K562 (cell line): ENCODE results near the gene CALHM1. TPM values are rescaled to one million over a fixed set of nuclear protein-coding genes. Genes with fewer than 3 reads are reported as not detected.

ENCODE experiments used
- ATAC-seq: fragments of 200-7000 bp; cut with Tn5 transposase; 3 replicates; pipeline ENCODE4 v1.9.1; 2020; ENCODE audit warnings: moderate library complexity
- BruUV-seq: library from RNA; stranded (reverse); fragments of 400-500 nt; replicated peaks from 2 replicates; lab custom pipeline; 2021; lab: Mats Ljungman, UMichigan
- CTCF ChIA-PET: fragments of 300-600 bp; formaldehyde crosslinking; extraction: SDS; loops from one replicate; lab custom pipeline; 2021; ENCODE audit warnings: low intra/inter-chr PET ratio; lab: Yijun Ruan, JAX
- POLR2A ChIA-PET: fragments of 300-600, 350-650 bp; sonication (Branson Sonifier 250); formaldehyde crosslinking; extraction: SDS; loops from one replicate; lab custom pipeline; 2021; ENCODE audit warnings: antibody characterized with exemption, inconsistent platforms; lab: Yijun Ruan, JAX
- DNase-seq, 4 experiments: peaks; one replicate each; pipeline versions ENCODE4 v3.0.0 to v3.0.0-alpha.2; 2011 to 2018; ENCODE audit warnings: low spot score in 3 of 4, mixed read lengths in 3 of 4; ENCODE audit errors: extremely low read depth in 1 of 4
- FAIRE-seq: peaks from 2 replicates; lab custom pipeline; 2011; peaks lifted over from hg19 to GRCh38; lab: Jason Lieb, UNC
- H2AFZ ChIP-seq: 2 replicates; pipeline ENCODE4 v1.6.0; 2011; ENCODE audit warnings: low read depth, low read length, control low read depth, inconsistent platforms
- H3K27ac ChIP-seq: fragments of 200-600 bp; 3 replicates; pipeline ENCODE4 v1.8.0; 2011; ENCODE audit warnings: low read depth, mild to moderate bottlenecking, control low read depth, inconsistent platforms, low read length, moderate library complexity, mixed read lengths; ENCODE audit errors: extremely low read depth
- H3K27me3 ChIP-seq, 2 experiments: fragments of 300-600 bp in 1 of 2; 2 replicates in 1 of 2; 3 replicates in 1 of 2; pipeline versions ENCODE4 v1.6.0 to v1.8.0; 2011; ENCODE audit warnings: inconsistent platforms in 2 of 2, low read length in 2 of 2, mild to moderate bottlenecking in 1 of 2, mixed read lengths in 1 of 2, moderate library complexity in 1 of 2; ENCODE audit not compliant: control insufficient read depth in 2 of 2, insufficient read depth in 2 of 2
- H3K36me3 ChIP-seq: fragments of 300-600 bp; 3 replicates; pipeline ENCODE4 v1.8.0; 2011; ENCODE audit warnings: mild to moderate bottlenecking, low read length, inconsistent platforms; ENCODE audit not compliant: control insufficient read depth, insufficient read depth
- H3K4me1 ChIP-seq, 2 experiments: fragments of 200-600 bp in 1 of 2; replicated peaks in 1 of 2; 2 replicates in 1 of 2; 3 replicates in 1 of 2; pipeline versions ENCODE4 v1.5.1 to v1.8.0; 2011; ENCODE audit warnings: inconsistent platforms in 2 of 2, low read length in 2 of 2, mild to moderate bottlenecking in 1 of 2, mixed read lengths in 1 of 2, moderate library complexity in 1 of 2; ENCODE audit not compliant: control insufficient read depth in 2 of 2, insufficient read depth in 2 of 2
- H3K4me2 ChIP-seq: 2 replicates; pipeline ENCODE4 v1.6.1; 2011; ENCODE audit warnings: low read length, control low read depth, inconsistent platforms, mixed read lengths; ENCODE audit not compliant: insufficient read depth
- H3K4me3 ChIP-seq: fragments of 200-600 bp; sonication (generic), shearing (Covaris generic); 2 replicates; pipeline ENCODE4 v1.5.1; 2016; ENCODE audit warnings: control low read depth, inconsistent platforms
- H3K79me2 ChIP-seq: fragments of 200-600 bp; 3 replicates; pipeline ENCODE4 v1.8.0; 2011; ENCODE audit warnings: low read length, inconsistent platforms; ENCODE audit not compliant: control insufficient read depth, insufficient read depth
- H3K9ac ChIP-seq, 2 experiments: 2 replicates each; pipeline versions ENCODE4 v1.6.0 to v1.6.1; 2011; ENCODE audit warnings: low read depth in 2 of 2, low read length in 2 of 2, control low read depth in 1 of 2, inconsistent platforms in 1 of 2, mild to moderate bottlenecking in 1 of 2, mixed read lengths in 1 of 2; ENCODE audit not compliant: insufficient read depth in 1 of 2
- H3K9me1 ChIP-seq: one replicate; pipeline ENCODE4 v1.6.0; 2011; ENCODE audit warnings: inconsistent platforms, mild to moderate bottlenecking, low read length, moderate library complexity; ENCODE audit not compliant: control insufficient read depth, insufficient read depth
- H3K9me3 ChIP-seq: replicated peaks from 2 replicates; pipeline ENCODE4 v1.5.1; 2011; ENCODE audit warnings: low read depth, low read length, inconsistent platforms; ENCODE audit not compliant: control insufficient read depth, insufficient read depth
- H4K20me1 ChIP-seq: replicated peaks from 2 replicates; pipeline ENCODE4 v1.6.1; 2011; ENCODE audit warnings: low read length, inconsistent platforms, mixed read lengths; ENCODE audit not compliant: control insufficient read depth, insufficient read depth
- CXXC5 ChIP-seq: fragments of 250-450 bp; sonication (Bioruptor Pico); IDR thresholded peaks from 2 replicates; pipeline ENCODE4 v1.8.0; 2022; ENCODE audit warnings: inconsistent platforms, mild to moderate bottlenecking, moderate library complexity
- FOSL1 ChIP-seq: fragments of 200-800 bp; sonication (Bioruptor generic); conservative IDR thresholded peaks from 2 replicates; pipeline ENCODE4 v1.6.1; 2016; ENCODE audit warnings: missing genetic modification characterization, missing compliant biosample characterization
- GTF2B ChIP-seq: IDR thresholded peaks from 2 replicates; pipeline ENCODE4 v1.6.1; 2011; ENCODE audit not compliant: insufficient read length; ENCODE audit errors: extremely low read depth
- HDAC2 ChIP-seq: fragments of 450-650 bp; IDR thresholded peaks from 2 replicates; pipeline ENCODE4 v1.6.1; 2016; ENCODE audit warnings: mild to moderate bottlenecking
- HDGF ChIP-seq: fragments of 450-650 bp; IDR thresholded peaks from 2 replicates; pipeline ENCODE4 v1.6.1; 2016
- JUND ChIP-seq, 2 experiments: IDR thresholded peaks; 2 replicates in 1 of 2; 3 replicates in 1 of 2; pipeline ENCODE4 v1.6.1; 2011; ENCODE audit warnings: borderline replicate concordance in 2 of 2, low read depth in 2 of 2, low read length in 2 of 2, improper control_type of control experiment in 1 of 2, missing biosample characterization in 1 of 2, missing genetic modification characterization in 1 of 2, missing genetic modification reagents in 1 of 2
- MAZ ChIP-seq, 2 experiments: fragments of 450-650 bp in 1 of 2; sonication (generic) in 1 of 2; formaldehyde crosslinking; IDR thresholded peaks in 1 of 2; conservative IDR thresholded peaks in 1 of 2; 2 replicates each; pipeline versions ENCODE4 v1.4.0 to v1.5.0; 2020; ENCODE audit warnings: mild to moderate bottlenecking in 1 of 2, missing genetic modification reagents in 1 of 2
- NFIC ChIP-seq: fragments of 450-650 bp; IDR thresholded peaks from 2 replicates; pipeline ENCODE4 v1.6.1; 2017; ENCODE audit warnings: mild to moderate bottlenecking, inconsistent platforms
- SNRNP70 ChIP-seq: fragments of 200-400 bp; formaldehyde crosslinking; optimal IDR thresholded peaks from 2 replicates; pipeline ENCODE3; 2017; ENCODE audit warnings: low read depth, low read length
- STAT5B ChIP-seq: fragments of 250-450 bp; sonication (Bioruptor Pico); IDR thresholded peaks from 2 replicates; pipeline ENCODE4 v1.8.0; 2021; ENCODE audit warnings: mild to moderate bottlenecking, inconsistent platforms
- ZNF395 ChIP-seq: fragments of 200-800 bp; sonication (Bioruptor generic); IDR thresholded peaks from 2 replicates; pipeline ENCODE4 v1.6.1; 2017; ENCODE audit warnings: missing genetic modification characterization, missing compliant biosample characterization
- ZNF780A ChIP-seq: fragments of 250-450 bp; sonication (Bioruptor Pico); IDR thresholded peaks from 2 replicates; pipeline ENCODE4 v1.5.0; 2021; ENCODE audit warnings: mild to moderate bottlenecking
- WGBS: fragments of 100-300 bp; shearing (Covaris generic); methylation state at CpG from one replicate; pipeline ENCODE4 v1.1.6; 2016; ENCODE audit warnings: low coverage, mixed read lengths; ENCODE audit not compliant: insufficient coverage; ENCODE audit errors: missing lambda C conversion rate; 5-methylcytosine and 5-hydroxymethylcytosine counted together
- in situ Hi-C: fragments of 300-500 bp; cut with MboI; formaldehyde crosslinking; loops from 4 replicates; pipeline ENCODE4 v1.15.0; 2018; ENCODE audit warnings: inconsistent platforms, mixed read lengths
- intact Hi-C: fragments of 100-400 bp; cut with micrococcal nuclease; formaldehyde crosslinking; loops from 2 replicates; pipeline ENCODE4 v1.14.2; 2022
- polyA plus RNA-seq, 8 experiments: library from polyadenylated mRNA; depleted of rRNA in 4 of 8; stranded (reverse) in 5 of 8; unstranded in 3 of 8; fragments of >200 nt; fragmentation: Nextera tagmentation in 2 of 8; fragmentation: Illumina TruSeq in 1 of 8; extraction: Ambion mirVana in 2 of 8; extraction: Trizol in 1 of 8; gene quantifications; 2 replicates each; pipeline versions ENCODE4 v1.2.1 to v1.2.3, GENCODE V29; 2011 to 2014; ENCODE audit warnings: inconsistent platforms in 1 of 8, missing spikeins in 1 of 8
- total RNA-seq, 7 experiments: library from RNA; depleted of rRNA in 6 of 7; stranded (reverse); fragments of >200 nt in 6 of 7; fragmentation: Illumina TruSeq in 2 of 7; extraction: Trizol in 2 of 7; gene quantifications; 2 replicates each; pipeline versions ENCODE4 v1.2.1 to v1.2.3, GENCODE V29; 2011 to 2021; ENCODE audit warnings: low replicate concordance in 1 of 7
- TF ChIP-seq, protein P1 (sequence below): fragments of 200-800 bp; sonication (Bioruptor generic); IDR thresholded peaks from 2 replicates; pipeline ENCODE4 v1.6.1; 2017; ENCODE audit warnings: missing genetic modification characterization, missing compliant biosample characterization
- TF ChIP-seq, protein P2 (sequence below): fragments of 250-450 bp; sonication (Bioruptor Pico); IDR thresholded peaks from 2 replicates; pipeline ENCODE4 v1.5.1; 2021; ENCODE audit warnings: mild to moderate bottlenecking

Gene CALHM1
- total and polyA plus RNA-seq, 9 of the 15 experiments (the other 6 are each of a cell fraction or from before 2014, with no cell fraction given): 0.03 TPM; not detected in 8

GRCh38 chr10:103470761-103471653 is 12.3 kb upstream of the CALHM1 start:
- DNase-seq (peak; percentile 65 to 77 (median 72)), ATAC-seq (peak; percentile 86), FAIRE-seq (no peak)
- peaks cover 0 to 10% of the 10 kb centered on the region in 2 experiments; a peak in 1 of 5 replicates for H3K27me3 ChIP-seq
- H3K9ac ChIP-seq: no peak overlapping the region
- no peaks in the 10 kb centered on the region for H3K36me3 ChIP-seq
- H4K20me1 ChIP-seq: no peaks in the 10 kb centered on the region; the same call in 1 of the 2 replicates
- no TSS peak for BruUV-seq
- peak overlapping the region; percentile 56; the same call in 1 of the 2 replicates for H2AFZ ChIP-seq
- POLR2A ChIA-PET: no interaction called here
- no peak overlapping the region for H3K27ac ChIP-seq
- CTCF ChIA-PET: interaction anchor here (0.6 kb wide), 1 partner anchor 26 kb away, joined by 3 read pairs; no protein-coding TSS in a partner anchor
- intact Hi-C loops: no loop called here
- no peaks in the 10 kb centered on the region for H3K9me1 ChIP-seq
- no peaks in the 10 kb centered on the region for H3K9me3 ChIP-seq
- in situ Hi-C loops: no loop called here
- WGBS: 20% methylated on average over 13 of the region's 14 CpGs
- no peaks in the 10 kb centered on the region for H3K79me2 ChIP-seq
- peaks cover 8 to 10% of the 10 kb centered on the region in 2 experiments; a peak in 3 of 5 replicates for H3K4me1 ChIP-seq
- H3K4me2 ChIP-seq: no peak overlapping the region
- no peak overlapping the region for H3K4me3 ChIP-seq
- TF ChIP-seq NFIC (peak; percentile 51), JUND (IDR thresholded peaks at IDR 0.05; ENCODE audit: borderline replicate concordance, low read depth, low read length) (peak; percentile 96), JUND (tag; IDR thresholded peaks at IDR 0.05; ENCODE audit: borderline replicate concordance, low read depth, low read length) (peak; percentile 76; the same call in 1 of the 3 replicates), ZNF395 (CRISPR knock-in tag) (no peak), HDAC2 (peak; percentile 58; the same call in 1 of the 2 replicates), STAT5B (CRISPR knock-in tag) (no peak), MAZ (CRISPR knock-in tag; conservative IDR thresholded peaks at IDR 0.05 in 1 of 2, IDR thresholded peaks at IDR 0.05 in 1 of 2) (peak; percentile 38 to 88; a peak in 3 of 4 replicates), ZNF780A (CRISPR knock-in tag) (no peak), CXXC5 (CRISPR knock-in tag) (no peak), FOSL1 (tag) (peak; percentile 87), SNRNP70 (no peak), GTF2B (no peak), HDGF (no peak)
- TF ChIP-seq, protein P1, sequence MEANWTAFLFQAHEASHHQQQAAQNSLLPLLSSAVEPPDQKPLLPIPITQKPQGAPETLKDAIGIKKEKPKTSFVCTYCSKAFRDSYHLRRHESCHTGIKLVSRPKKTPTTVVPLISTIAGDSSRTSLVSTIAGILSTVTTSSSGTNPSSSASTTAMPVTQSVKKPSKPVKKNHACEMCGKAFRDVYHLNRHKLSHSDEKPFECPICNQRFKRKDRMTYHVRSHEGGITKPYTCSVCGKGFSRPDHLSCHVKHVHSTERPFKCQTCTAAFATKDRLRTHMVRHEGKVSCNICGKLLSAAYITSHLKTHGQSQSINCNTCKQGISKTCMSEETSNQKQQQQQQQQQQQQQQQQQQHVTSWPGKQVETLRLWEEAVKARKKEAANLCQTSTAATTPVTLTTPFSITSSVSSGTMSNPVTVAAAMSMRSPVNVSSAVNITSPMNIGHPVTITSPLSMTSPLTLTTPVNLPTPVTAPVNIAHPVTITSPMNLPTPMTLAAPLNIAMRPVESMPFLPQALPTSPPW (CRISPR knock-in tag): peak; percentile 89
- TF ChIP-seq, protein P2, sequence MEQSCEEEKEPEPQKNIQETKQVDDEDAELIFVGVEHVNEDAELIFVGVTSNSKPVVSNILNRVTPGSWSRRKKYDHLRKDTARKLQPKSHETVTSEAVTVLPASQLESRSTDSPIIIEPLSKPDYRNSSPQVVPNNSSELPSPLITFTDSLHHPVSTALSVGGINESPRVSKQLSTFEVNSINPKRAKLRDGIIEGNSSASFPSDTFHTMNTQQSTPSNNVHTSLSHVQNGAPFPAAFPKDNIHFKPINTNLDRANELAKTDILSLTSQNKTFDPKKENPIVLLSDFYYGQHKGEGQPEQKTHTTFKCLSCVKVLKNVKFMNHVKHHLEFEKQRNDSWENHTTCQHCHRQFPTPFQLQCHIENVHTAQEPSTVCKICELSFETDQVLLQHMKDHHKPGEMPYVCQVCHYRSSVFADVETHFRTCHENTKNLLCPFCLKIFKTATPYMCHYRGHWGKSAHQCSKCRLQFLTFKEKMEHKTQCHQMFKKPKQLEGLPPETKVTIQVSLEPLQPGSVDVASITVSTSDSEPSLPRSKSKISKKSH (CRISPR knock-in tag): no peak
